Type B pancreatic cell (in vitro differentiated cells): ENCODE data around the gene ST6GALNAC3. TPM values are rescaled to one million over a fixed set of nuclear protein-coding genes. Genes with fewer than 3 reads are reported as not detected.

Experiments used
- DNase-seq: peaks from one replicate; pipeline ENCODE4 v3.0.0; 2021; ENCODE audit warnings: mixed read lengths; ENCODE audit not compliant: unreplicated experiment; ENCODE audit errors: extremely low spot score
- H3K27ac Mint-ChIP-seq: 2 replicates; pipeline ENCODE4 v1.8.0; 2021; ENCODE audit warnings: mild to moderate bottlenecking, mixed read lengths
- H3K27me3 Mint-ChIP-seq: 2 replicates; pipeline ENCODE4 v1.8.0; 2021; ENCODE audit warnings: mixed read lengths
- H3K36me3 Mint-ChIP-seq: 2 replicates; pipeline ENCODE4 v1.8.0; 2021; ENCODE audit warnings: mixed read lengths
- H3K4me1 Mint-ChIP-seq: one replicate; pipeline ENCODE4 v1.8.0; 2021; ENCODE audit warnings: mixed read lengths; ENCODE audit not compliant: unreplicated experiment
- H3K4me3 Mint-ChIP-seq: 2 replicates; pipeline ENCODE4 v1.8.0; 2021; ENCODE audit warnings: mild to moderate bottlenecking, mixed read lengths
- H3K9me3 Mint-ChIP-seq: 2 replicates; pipeline ENCODE4 v1.8.0; 2021; ENCODE audit warnings: mixed read lengths
- CTCF ChIP-seq: fragments of 200-600 bp; sonication (generic); conservative IDR thresholded peaks from 2 replicates; pipeline ENCODE4 v1.5.0; 2021; ENCODE audit warnings: antibody characterized with exemption, mild to moderate bottlenecking
- total RNA-seq: library from RNA; stranded (reverse); gene quantifications from 2 replicates; pipeline ENCODE4 v1.2.1, GENCODE V29; 2021; ENCODE audit warnings: low replicate concordance

Gene ST6GALNAC3
- total RNA-seq, 1 donor from 2014 or later = 24.7 TPM

DNA sequence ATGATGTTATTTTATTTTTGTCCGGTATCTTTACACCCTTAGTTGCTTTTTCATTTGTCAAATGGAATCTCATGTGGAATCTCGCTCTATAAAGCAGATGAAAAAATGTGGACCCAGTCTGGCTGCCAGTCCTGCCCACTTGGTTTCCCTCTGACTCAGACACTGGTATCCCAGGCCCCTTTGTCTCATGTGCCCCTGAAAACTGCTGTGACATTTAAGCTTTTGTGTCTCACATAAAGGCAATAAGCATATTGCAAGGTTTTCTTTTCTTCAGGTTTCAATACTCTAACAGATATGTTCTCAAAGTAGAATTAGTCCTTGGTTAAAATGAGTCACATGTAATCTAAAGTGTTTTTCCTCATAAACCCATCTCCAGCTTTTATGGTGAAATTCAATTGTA lies 183.3 kb downstream of the ST6GALNAC3 start:
- Mint-ChIP-seq H3K27ac (no peak overlapping the region), H3K36me3 (no peaks in the 10 kb centered on the region), H3K4me1 (peaks cover 25% of the 10 kb centered on the region), H3K4me3 (no peak overlapping the region), H3K9me3 (peaks cover 4% of the 10 kb centered on the region), H3K27me3 (no peaks in the 10 kb centered on the region)
- DNase-seq = no peak
- no peak for TF ChIP-seq CTCF

GRCh38 chr1:76259270-76259669 lies 184.7 kb downstream of the ST6GALNAC3 start:
- Mint-ChIP-seq H3K27me3 (no peaks in the 10 kb centered on the region), H3K9me3 (peaks cover 4% of the 10 kb centered on the region)
- no peak for DNase-seq

GRCh38 chr1:76260279-76260678 lies 185.7 kb downstream of the ST6GALNAC3 start:
- peaks cover 4% of the 10 kb centered on the region for H3K9me3 Mint-ChIP-seq
- H3K27ac Mint-ChIP-seq = no peak overlapping the region
- no peak for TF ChIP-seq CTCF
- DNase-seq = no peak
- H3K27me3 Mint-ChIP-seq = no peaks in the 10 kb centered on the region
- peaks cover 13% of the 10 kb centered on the region for H3K4me1 Mint-ChIP-seq
- H3K4me3 Mint-ChIP-seq = no peak overlapping the region
- no peaks in the 10 kb centered on the region for H3K36me3 Mint-ChIP-seq

More at GRCh38 chr1:76259270-76259669, 184.7 kb downstream of the ST6GALNAC3 start:
- no peak for TF ChIP-seq CTCF
- no peaks in the 10 kb centered on the region for H3K36me3 Mint-ChIP-seq
- no peak overlapping the region for H3K27ac Mint-ChIP-seq
- peaks cover 13% of the 10 kb centered on the region for H3K4me1 Mint-ChIP-seq
- H3K4me3 Mint-ChIP-seq = no peak overlapping the region

- no peak overlapping the region for H3K4me3 Mint-ChIP-seq
- H3K9me3 Mint-ChIP-seq = peaks cover 4% of the 10 kb centered on the region
- H3K27ac Mint-ChIP-seq = no peak overlapping the region
- no peak for DNase-seq
- no peak for TF ChIP-seq CTCF
- H3K27me3 Mint-ChIP-seq = no peaks in the 10 kb centered on the region
- H3K4me1 Mint-ChIP-seq = peaks cover 10% of the 10 kb centered on the region
- no peaks in the 10 kb centered on the region for H3K36me3 Mint-ChIP-seq
These were observed 188.1 kb downstream of the ST6GALNAC3 start for GRCh38 chr1:76262601-76263000.

DNA sequence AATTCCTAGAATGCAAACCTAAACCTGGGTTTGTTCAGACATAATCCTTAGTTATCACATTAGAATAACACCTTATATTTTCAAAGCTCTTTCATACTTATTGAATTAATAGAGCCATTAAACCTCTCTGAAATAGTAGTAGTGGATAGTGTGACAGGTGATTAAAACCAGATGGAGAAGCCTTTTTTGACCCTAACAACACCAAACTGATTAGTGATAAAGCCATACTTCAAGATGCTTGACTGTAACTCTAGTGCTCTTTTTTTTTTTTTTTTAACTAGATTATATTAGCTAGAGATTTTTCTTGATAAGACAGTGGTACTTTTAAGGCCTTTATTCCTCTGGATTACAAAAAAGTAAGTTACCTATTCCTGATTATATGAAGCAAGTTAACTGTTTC lies 190.1 kb downstream of the ST6GALNAC3 start:
- no peak for TF ChIP-seq CTCF
- no peak overlapping the region for H3K27ac Mint-ChIP-seq
- H3K9me3 Mint-ChIP-seq = peaks cover 4% of the 10 kb centered on the region
- peaks cover 25% of the 10 kb centered on the region for H3K4me1 Mint-ChIP-seq
- no peak overlapping the region for H3K4me3 Mint-ChIP-seq
- H3K36me3 Mint-ChIP-seq = no peaks in the 10 kb centered on the region
- no peak for DNase-seq
- H3K27me3 Mint-ChIP-seq = no peaks in the 10 kb centered on the region

DNA sequence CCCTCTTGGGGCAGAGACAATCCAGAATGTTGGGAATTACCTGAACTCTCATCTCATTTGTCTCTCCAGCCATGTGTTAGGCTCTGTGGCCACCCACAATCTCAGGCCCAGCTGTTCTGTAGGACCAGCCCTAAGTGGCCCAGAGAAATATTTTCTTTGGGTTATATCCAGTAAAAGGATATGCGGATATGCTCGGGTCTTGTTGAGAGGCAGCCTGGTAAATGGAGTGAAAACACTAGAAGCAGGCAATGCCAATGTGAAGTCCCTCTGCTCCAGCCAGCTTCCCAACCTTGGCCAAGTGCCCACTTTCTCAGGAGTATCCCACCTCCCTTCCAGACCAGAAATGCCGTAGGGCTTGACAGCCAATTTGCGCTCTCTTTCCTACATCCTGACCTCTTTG lies 192.2 kb downstream of the ST6GALNAC3 start:
- no peak for TF ChIP-seq CTCF
- Mint-ChIP-seq H3K4me1 (peaks cover 25% of the 10 kb centered on the region), H3K27me3 (no peaks in the 10 kb centered on the region), H3K9me3 (peaks cover 4% of the 10 kb centered on the region), H3K36me3 (no peaks in the 10 kb centered on the region), H3K27ac (no peak overlapping the region), H3K4me3 (no peak overlapping the region)
- DNase-seq = no peak
